GOT3 (cell line): Measurements from ENCODE around the gene ADH7.

Source experiments
- DNase-seq: peaks from one replicate; lab custom pipeline; 2025; ENCODE audit warnings: mixed read lengths; lab: John Stamatoyannopoulos, UW

ADH7 gene

DNA sequence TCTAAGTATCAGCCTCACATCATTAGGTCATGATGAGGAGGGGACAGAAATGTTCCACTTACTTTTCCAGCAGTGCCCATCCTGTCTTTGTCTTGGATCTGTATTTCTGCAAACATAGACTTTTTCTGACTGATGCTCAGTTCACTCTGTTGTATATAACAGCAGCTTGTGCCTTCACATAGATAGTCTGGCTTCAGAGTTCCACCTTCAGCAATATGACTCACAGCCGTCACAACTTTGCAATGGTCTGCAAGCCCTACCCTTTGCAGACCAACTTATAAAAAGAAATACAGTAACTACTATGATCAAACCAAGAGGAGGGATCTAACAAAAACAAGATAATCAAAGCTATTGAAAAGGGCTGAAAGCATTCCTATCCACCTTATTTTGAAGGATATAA lies at the start of gene ADH7:
ADH7 (minus strand) TSS at position 189 of the 400 bp plus-strand sequence; CDS start at position 80, 109 bp downstream.
- DNase-seq = no peak

DNA sequence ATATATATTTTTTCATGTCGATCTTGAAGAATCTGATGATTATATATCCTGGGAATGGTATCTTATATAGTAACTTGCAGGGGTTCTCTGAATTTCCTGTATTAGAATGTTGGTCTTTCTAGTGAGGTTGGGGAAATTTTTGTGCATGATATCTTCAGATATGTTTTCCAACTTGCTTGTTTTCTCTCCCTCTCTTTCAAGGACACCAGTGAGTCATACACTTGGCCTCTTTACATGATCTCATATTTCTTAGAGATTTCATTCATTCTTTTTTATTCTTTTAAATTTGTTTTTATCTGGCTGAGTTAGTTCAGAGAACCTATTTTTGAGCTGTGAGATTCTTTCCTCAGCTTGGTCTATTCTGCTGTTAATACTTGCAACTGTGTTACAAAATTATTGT lies 48.5 kb upstream of the ADH7 start:
- no peak for DNase-seq

DNA sequence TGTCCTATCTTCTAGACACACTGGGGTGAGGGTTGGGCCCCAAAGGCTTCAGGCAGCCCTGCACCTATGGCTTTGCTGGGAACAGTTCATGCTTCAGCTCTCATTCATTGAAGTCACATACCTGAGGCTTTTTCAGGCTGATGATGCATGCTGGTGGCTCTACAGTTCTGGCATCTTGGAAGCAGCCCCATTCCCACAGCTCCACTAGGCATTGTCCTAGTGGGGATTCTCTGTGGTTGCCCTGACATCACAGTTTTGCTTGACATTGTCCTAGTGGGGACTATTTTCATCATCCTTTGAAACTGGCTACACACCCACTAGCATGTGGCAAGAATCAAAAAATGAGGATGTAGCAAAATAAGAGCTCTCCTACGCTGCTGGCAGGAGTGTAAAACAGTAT lies 38.0 kb upstream of the ADH7 start:
- no peak for DNase-seq

DNA sequence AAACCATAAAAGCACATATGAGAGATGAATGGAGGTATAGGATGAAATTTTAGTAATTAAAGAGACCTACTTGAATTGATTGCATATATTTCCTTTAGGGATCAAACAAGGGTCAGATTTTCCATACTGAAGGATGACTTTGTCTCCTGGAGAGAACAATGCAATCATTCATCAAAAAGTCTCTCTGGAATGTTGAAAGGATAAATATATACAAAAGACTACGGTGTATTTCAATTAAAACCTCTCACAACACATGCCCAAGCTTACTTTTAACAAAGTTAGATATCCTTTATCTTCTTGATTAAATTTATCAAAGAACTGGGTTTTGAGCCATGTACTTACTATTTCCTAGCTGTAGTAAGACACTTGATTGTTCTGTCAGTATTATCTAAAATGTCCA lies 36.8 kb upstream of the ADH7 start:
- no peak for DNase-seq

DNA sequence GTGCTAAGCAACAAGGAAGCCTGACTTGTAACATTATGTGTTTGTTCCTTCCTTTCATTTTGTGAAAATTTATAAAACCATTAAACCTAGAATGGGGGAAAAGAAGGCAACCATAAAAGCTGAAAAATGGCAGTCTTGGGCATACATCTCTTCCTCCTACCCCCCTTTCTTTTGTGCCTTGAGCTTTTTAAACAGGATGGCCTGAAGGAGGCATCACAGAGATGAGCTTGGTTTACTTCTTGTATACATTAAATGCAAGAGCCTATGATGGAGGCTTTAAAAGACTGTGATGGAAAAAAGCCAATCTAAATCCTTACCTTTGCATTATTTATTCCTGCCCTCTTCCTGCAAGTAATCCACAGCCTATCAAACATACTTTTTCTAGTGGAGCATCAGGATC lies 36.2 kb upstream of the ADH7 start:
- no peak for DNase-seq

DNA sequence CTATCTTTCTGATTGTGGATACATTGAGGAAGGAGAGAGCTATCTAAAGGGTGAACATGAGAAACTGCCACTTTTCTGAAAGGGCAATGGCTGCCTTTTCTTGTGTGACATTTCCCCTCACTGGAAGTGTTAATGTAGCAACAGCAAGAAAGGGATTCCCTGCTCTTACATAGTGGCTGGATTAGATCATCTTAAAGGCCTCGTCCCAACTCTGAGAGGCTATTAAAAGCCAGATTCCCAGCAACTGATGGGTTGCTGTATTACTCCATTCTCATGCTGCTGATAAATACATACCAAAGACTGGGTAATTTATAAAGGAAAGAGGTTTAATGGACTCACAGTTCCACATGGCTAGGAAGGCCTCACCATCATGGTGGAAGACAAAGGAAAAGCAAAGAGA lies 33.7 kb upstream of the ADH7 start:
- no peak for DNase-seq

DNA sequence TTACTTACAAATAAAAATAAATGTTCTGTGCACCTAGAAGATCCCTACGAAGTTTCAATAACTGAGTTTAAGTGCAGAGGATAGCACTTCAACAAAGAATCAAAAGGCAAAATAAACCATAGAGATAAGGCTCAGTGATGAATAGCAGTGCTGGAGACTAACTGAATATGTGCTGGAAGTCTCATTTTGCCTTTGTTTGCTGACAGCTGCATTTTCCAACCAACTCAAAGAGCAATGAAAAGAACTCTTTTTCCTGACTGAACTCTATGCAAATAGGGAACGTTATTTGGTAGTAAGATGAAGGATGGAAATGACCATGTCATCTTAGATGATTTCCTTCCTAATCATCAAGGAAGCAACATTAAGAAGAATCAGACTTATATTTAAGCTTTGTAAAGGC lies 32.7 kb upstream of the ADH7 start:
- DNase-seq = no peak

DNA sequence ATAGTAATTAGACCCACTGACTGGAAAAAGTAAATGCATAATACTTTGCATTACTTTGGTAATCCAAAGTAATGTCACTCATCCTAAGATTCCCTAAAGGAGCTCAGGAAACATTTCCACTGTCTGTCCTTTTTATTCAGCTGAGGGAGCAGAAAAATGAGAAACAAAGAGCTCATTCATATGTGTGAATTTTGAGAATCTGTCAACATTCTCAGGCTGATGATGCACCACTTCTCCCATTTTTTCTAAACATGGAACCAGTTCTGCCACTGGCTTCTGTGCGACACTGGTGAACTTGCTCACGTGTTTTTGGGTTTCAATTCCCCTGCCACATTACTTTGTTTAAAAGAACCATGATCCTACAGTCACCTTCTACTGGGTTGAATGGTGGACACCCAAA lies 28.4 kb upstream of the ADH7 start:
- DNase-seq = no peak

DNA sequence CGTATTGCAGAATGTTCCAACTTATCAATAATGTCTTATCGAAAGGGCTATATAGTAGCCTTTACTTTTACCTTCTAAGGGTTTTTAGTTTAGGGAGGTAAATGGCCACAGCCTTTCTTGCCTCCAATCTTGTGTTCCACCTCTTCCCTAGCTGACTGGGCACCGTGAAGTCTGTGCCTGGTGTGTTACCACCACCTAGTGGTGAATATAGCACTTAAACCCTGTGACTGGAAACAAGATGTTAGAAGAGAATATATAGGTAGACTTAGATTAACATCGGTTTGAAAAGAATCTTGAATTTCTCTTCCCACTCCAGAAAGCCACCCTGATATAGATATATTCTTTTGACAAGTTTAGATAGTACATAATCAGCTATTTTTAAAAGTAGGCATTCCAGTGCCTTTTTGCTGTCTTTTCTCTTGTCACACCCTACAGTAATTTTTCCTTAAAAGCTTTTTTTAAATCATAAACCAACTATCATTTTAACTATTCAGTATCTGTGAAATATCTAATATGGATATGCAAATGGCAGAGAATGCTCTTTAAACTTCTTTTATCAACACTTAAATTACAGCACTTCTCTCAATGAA lies 27.8 kb upstream of the ADH7 start:
- DNase-seq = no peak

DNA sequence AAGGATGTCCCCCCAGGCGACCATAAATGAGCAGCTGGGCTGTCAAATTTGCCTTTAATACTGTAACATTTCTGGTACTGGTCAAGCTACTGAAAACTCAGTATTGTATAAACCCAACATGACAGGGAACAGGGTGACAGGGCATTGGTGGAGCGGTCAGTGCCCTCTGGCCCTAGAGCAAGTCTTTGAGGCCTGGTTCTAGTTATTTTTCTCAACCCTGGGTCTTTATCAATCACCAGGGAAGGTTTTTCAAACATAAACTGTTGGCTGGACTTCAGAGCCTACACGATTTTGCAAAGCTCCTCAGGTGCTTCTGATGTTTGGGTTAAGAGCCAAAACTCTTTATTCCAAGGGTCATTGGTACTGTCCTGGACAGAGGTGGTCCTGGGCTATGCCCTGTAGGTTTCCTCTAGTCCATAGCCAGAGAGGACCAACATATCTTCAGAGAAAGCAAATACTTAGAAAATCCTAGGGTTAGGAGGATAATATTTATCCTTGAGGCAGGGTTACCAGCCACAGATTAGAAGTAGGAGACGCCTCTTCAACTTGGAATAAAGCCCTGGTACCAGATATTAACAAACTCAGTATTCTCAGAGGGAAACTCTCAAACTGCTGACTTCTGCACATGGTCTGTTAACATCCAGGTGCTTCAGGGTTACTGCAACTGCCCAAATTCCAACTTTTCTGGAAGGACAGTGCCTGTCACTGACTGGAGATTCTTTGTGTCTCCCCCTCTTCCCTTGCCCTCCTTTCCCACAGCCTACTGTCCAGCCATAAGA lies 26.7 kb upstream of the ADH7 start:
- DNase-seq = no peak

DNA sequence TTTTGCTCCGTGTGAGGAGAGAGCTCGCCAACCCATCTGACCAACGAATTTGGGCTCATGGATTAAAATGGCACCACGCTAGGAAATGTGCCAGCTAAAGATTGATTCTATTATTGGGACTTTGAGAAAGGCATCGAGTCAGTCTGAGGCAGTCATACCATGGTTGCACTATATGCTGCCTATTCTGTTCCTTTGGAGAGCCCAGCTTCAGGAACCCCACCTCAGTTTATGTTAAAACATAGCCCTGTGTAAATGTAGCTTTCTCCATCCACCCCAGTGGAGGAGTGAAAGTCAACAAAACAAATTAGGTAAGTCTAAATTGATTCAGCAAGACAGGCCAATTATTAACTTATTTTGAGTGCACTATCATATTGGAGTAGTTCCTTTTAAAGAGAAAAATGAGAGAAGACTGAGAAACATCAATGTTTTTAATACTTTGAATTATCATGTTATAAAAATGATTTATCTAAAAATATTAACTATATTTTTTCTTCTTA lies 24.5 kb upstream of the ADH7 start:
- no peak for DNase-seq

DNA sequence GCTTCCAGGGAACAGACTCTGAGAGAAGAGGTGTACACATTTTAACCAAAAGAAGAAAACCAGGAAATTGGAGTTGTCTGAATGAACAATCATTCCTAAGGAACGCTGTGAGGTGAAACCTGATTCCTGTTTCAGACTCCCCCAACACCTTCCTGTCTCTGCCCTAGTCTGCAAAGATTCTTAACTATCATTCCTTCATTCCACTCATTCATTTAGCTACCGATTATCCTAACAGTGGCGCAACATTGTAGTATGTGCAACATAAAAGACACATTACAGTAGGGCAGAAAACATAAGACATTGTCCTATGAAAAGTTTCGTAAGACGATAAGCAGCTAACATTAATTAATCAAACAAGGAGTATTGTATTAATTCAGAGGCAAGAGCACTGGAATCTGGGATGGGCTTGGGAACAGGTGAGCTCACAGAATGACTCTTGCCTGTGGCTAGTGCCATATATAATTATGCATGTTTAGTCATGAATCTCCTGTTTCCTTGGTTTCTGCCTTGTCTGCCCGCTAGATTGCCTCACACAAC lies 23.8 kb upstream of the ADH7 start:
- no peak for DNase-seq

DNA sequence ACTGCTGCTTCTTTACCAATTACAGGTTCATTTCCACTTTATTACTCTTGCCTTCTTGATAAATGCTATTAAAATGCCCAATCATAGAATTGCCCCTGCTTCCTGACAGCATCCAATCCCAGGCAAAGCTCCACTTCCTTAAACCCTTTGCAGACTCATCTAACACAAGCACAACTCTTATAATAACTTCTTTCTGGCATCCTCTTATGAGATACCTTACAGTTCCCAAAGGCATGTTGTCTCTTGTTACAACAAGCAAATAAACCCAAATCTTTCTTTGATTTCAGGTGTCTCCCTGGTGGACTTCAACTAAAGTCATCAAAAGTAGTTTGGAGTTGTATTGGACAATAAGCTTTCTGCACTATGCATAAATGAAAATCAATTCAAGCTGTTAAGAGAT lies 22.5 kb upstream of the ADH7 start:
- no peak for DNase-seq

DNA sequence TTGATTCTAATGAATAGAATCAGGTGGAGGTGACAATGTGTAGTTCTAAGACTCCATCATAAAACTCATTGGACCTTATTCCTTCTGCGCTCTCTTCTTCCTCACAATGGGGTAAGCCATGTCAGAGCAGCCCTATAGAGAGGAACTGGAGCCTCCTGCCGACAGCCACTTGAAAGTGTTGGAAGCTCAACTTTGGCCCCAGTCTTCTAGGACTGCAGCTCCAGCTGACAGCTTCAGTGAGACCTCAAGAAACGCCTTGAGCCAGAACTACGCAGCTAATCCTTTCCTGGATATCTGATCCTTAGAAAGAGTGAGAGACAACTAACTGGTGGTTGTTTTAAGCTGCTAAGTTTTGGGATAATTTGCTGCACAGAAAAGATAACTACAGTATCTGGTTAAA lies 22.1 kb upstream of the ADH7 start:
- no peak for DNase-seq

DNA sequence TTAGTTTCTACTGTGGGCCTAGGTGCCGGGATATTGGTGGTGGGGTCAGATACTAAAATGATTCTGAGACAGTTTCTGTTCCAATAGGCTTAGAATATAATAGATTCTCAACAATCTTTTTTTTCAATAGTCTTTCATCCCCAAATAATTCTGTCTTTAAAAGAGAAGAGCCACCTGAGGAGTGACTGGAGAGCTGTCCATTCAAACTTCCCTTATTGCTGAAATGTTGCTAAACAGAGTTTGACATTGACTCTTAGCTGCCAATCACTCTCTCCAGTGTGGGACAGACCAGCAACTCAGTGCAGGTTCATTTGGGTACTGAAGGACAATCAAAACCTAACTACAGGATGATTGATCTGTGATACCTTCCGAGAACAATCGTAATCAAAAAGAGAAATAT lies 12.4 kb upstream of the ADH7 start:
- no peak for DNase-seq

DNA sequence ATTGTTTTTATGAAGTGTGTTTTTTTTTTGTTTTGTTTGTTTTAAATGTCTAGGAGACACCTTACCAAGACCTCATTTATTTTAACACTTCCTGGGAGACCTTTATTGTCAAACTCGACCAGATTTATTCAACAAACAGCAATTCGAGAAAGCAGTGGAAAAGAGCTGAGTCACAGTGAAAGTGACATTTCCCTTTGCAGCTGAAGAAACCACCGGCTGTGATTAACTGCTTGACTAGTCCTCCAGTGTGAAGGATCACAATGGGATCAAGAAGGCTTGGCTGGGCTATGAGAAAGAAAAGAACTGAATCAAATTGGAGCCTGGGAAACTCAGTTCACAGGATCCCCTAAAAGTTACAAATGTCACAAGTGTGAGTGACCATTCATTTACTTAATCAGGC lies 11.9 kb upstream of the ADH7 start:
- no peak for DNase-seq

DNA sequence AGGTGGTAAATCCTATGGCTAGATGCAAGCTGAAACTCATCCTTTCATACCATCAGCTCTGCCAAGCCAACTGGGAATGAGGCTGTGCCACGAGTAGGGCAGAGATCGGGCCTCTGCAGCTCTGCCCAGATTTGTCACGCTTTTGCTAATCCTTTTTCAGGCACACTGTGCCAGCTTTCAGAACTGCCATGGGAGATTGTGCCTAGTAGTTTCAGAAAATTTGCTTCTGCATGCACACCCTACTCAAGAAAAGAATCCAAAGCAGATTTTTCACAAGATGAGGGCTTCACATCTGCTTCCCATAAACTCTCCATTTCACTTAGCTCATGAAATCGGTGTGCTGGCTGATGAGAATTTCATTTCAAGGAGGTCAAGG lies 3.3 kb upstream of the ADH7 start:
- DNase-seq = no peak

DNA sequence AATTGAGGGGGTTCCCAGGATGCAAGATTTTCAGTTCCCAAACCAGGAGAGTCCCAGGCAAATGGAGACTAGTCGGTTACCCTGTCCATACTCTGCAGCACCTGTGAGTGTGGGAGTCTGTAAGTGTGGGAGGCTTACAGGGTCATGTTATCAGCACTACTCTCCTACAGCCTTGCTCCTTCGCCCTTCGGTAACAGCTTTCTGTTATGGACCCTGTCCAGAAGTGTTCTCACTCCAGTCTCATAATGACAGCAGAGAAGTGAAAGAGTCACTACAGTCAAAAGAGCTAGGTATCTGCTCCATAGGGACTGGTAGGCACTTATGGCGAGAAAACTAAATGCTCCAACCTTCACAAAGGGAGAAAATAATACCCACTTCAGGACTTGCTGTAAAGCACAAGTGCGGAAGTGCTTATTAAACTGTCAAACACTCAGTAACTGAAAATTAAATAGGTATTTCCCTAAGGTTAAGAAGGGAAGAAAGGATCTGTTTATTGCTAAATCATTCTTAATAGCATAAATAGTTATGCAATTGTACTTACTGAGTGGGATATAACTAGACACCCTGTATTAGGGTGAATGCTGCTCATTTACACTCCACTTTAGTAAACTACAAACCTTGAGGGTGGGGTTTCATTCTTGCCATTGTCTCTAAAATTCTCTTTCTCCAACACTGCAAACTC lies 2.7 kb upstream of the ADH7 start:
- no peak for DNase-seq

DNA sequence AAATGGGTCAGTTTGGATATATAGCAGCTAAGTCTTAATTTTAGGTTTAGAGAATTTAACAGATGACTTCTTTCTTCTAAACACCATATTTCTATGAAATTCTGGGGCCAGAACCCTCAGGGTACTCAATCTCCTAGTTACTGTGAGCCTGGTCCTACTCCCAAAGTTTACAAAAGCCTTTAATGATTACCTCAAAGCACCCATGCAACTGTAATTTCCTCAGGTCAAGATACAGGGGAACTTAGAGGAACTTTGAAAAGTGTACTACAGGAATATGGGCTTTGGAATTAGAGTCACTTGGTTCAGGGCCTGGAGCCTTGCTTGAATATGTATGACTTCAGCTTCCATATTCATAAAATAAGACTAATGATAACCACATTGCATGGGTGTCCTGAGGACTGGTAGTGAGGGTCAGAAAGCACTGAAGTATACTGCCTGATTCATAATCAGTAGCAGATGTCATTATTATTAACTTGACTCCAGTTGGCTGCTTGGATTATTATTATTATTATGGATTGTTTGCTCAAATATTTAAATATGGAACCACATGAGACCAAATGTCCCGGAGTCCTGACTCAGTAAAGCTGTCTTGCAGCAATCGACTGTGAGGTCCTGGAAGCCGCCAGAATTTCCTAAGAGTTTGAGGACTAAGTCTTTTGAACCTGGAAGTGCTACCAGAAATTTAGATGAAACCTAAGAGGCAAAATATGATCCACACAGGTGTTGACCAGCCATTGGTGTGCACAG lies 2.0 kb upstream of the ADH7 start:
- no peak for DNase-seq

DNA sequence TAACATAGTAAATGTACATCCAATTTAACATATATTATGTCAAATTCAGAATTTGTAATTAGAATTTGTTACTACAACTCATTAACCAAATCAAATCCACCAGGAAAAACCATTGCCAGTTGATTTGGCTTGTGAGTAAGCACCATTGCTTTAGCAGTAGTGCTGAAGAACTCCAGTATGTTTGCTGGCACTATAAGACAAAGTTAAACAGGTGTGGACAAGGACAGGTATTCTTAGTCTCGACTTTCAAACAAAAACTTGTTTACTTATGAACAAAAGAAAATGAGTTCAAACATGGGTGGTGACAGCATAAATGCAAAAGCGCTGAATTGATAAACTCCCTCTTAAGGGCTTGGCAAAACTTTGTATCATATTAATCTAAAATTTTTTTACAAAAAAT lies 1.3 kb upstream of the ADH7 start:
- DNase-seq = no peak

DNA sequence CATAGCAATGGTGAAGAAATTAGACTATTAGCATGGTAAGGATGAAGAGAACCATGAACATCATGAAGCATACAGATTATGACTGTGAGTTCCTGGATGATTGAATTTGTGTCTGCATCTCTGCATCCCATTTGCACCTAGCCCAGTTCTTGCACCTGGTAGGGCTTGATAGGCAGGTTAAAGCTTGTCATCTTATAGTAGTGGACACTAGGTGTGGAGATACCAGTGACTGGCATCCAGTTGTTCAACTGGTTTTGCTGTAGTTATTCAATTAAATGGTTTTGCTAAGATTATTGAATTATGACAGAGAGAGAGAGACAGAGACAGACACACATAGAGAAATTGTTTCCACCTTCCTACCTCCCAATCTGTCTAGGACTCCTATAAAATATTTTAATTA lies 5.0 kb downstream of the ADH7 start:
- DNase-seq = no peak

DNA sequence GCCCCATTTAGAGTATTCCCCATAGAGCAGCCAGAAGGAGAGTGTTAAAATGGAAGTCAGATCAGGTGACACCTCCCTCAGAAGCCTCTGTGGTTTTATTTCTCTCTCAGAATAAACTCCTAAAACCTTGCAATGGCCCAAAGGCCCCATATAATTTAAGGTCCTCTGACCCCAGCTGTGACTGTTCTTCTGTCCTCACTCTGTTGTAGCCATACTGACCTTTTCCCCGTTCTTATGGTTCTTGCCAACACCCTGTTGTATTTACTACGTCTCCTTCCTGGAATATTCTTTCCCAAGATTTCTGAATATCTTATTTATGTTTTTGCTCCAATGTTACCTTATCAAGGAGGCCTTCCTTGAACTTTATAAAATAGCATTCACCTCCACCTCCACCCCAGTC lies 18.0 kb downstream of the ADH7 start:
- DNase-seq = no peak
